DND-41 (cell line): ENCODE data around the gene TMED6.

Experiments
- CTCF ChIP-seq: IDR thresholded peaks from 2 replicates; pipeline ENCODE4 v1.5.1; 2012; ENCODE audit warnings: borderline replicate concordance, low read length, moderate library complexity, mild to moderate bottlenecking; ENCODE audit not compliant: poor library complexity, severe bottlenecking; ENCODE audit errors: extremely low read depth
- EZH2 ChIP-seq: IDR thresholded peaks from 3 replicates; pipeline ENCODE4 v1.6.1; 2012; ENCODE audit warnings: borderline replicate concordance, low read depth, mild to moderate bottlenecking, moderate library complexity, low read length, inconsistent platforms; ENCODE audit not compliant: severe bottlenecking

- TF ChIP-seq CTCF (no peak), EZH2 (no peak)
Observed at GRCh38 chr16:69366431-69366830, 14.8 kb upstream of the TMED6 start.
